ENCODE results near the gene PDCD1LG2.
A peak's percentile ranks its signal among the peaks of the same experiment; 100 is the strongest.
"Not testable (repeated sequence)": the region's sequence is repeated elsewhere in the genome, so short reads cannot be mapped to it uniquely, and the experiment has no call there.

The PDCD1LG2 gene

GRCh38 chr9:5571629-5572232, 61.4 kb downstream of the PDCD1LG2 start:
- no peak for DNase-seq

DNA sequence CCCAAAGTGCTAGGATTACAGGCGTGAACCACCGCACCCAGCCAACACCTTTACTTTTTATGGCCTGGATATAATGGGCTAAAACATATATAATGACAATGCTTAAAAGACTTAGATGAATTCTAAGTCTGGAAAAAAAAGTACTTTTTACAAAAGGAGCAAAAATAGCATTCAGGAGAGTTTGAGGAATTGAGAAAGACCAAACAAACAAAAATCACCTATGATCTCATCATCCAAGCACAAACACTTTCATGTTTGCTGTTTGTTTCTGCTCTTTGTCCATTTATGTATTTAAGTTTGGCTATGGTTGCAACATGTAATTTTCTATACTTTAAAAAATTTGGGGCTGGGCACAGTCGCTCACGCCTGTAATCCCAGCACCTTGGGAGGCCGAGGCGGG, 63.8 kb downstream of the PDCD1LG2 start:
- DNase-seq, result no peak

- DNase-seq, result no peak
Observed at GRCh38 chr9:5575000-5575399, 64.7 kb downstream of the PDCD1LG2 start.

- no peak for DNase-seq
Observed at GRCh38 chr9:5577225-5577624, 66.9 kb downstream of the PDCD1LG2 start.

DNA sequence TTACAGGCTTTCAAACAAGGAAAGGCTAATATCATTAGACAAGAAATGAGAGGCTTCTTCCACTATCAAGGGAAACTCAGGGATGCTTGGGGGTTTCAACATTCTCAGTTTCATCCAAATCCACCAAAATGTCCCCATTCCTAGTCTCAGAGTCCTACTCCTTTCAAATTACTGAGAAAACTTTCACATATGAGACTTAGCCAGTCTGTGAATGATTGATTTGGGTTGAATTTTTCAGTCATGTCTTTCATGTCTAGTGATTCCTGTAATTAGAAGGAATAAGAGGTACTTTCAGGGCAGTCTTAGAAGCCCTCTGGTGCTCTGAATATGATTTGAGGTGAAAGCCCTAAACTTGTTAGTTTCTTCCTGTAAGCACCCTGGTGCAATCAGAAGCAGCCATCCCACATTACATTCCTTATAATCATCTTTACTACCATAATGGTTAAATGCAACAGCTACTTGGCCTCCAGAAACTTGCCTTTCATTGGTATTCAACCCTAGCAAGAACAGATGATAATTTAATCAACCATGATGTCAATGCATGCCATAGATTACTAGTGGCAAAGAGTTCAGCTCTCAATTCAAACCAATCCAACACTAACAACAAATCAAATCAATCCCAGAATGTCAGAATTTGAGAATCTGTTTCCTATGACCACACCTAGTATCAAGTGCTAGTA, 67.8 kb downstream of the PDCD1LG2 start:
- no peak for DNase-seq

- DNase-seq, result no peak
Observed at GRCh38 chr9:5578698-5579085, 68.4 kb downstream of the PDCD1LG2 start.

- no peak for DNase-seq
Observed at GRCh38 chr9:5579881-5580280, 69.5 kb downstream of the PDCD1LG2 start.

DNA sequence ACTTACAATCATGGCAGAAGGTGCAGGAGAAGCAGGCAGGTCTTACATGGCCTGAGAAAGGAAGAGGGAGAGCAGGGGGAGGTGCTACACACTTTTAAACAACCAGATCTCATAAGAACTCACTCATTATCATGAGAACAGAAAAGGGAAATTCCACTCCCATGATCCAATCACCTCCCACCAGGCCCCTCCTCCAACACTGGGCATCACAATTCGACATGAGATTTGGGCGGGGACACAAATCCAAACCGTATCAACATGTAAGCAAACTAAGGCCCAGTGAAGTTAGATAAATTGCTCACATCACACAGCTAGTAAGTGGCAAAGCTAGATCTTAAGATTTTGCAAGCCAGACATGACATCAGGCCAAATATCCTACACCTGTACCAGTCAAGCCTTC, 70.3 kb downstream of the PDCD1LG2 start:
- no peak for DNase-seq

DNA sequence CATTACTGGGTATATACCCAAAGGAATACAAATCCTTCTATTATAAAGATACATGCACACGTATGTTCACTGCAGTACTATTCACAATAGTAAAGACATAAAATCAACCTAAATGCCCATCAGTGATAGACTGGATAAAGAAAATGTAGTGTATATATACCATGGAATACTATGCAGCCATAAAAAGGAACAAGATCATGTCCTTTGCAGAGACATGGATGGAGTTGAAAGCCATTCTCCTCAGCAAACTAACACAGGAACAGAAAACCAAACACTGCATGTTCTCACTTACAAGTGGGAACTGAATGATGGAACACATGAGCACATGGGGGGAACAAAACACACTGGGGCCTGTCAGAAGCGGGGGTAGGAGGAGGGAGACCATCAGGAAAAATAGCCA, 71.4 kb downstream of the PDCD1LG2 start:
- DNase-seq, result not testable (repeated sequence)

- DNase-seq, result no peak
Observed at GRCh38 chr9:5582835-5583195, 72.5 kb downstream of the PDCD1LG2 start.

DNA sequence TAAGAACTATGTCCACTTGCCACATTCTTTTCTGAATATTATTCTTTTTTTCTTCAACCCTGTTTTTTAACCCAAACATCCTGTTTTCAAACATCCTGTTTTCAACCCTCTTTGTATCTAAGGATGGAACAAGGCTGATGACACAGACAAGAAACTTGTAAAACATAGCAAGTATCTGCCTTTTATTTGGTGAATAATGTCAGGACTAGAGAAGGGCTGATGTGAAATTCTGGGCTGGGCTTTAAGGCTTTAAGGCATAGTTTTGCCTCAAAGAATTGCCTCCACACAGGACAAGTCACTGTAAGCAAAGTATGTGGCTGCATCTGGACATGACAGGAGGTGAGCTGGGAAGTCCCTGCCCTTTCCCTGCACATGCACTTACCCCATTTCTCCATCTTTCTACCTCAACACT, 76.1 kb downstream of the PDCD1LG2 start:
- no peak for DNase-seq

DNA sequence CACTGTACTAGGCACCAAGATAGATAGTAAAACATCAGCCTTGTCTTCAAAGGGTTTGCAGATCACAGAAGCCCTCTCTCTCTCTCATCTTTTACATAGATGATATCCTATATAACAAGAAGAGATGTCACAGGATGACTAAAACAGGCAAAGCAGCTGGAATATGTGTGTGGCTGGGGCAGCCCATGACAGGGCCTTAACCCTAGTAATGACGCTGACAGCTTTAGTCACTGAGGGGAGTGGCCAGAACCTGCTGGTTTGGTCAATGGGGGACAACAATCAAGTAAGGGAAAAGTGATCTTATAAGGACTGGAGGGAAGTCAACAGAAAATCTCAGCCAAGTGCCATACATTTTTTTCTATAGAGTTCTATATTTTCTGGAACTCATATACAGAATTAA, 76.7 kb downstream of the PDCD1LG2 start:
- peak; percentile 52 for DNase-seq

GRCh38 chr9:5592231-5592630, 81.9 kb downstream of the PDCD1LG2 start:
- no peak for DNase-seq

DNA sequence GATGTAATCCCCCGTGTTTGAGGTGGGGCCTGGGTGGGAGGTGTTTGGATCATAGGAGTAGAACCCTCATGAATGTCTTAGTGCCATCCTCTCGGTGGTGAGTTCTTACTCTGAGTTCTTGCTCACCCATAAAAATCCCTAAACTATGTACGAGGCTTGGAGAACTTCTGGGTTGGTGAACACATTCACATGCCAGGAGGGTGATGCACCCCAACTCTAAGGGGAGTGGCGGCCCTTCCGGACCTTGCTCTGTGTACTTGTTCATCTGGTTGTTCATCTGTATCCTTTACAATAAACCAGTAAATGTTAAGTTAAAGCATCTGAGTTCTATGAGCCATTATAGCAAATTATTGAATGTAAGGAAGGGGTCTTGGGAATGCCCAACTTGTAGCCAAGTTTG, 82.6 kb downstream of the PDCD1LG2 start:
- DNase-seq, result no peak

DNA sequence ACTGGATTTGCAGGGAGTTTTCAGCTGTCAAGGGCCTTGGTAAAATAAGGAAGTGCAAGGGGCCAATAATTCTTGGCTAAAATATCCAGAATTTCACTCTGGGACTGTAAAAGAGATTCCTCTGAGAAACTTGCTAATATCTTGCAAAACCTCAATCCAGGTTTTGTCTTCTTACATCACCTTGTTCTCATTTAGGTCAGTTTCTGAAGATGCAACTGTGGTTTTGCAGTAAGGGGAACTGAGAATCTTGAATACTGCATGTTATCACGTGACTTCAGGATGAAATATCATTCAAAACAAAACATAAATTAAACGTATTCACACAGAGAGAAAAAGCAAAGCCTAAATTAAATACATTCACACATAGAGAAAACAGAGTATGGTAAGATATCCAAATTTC, 83.6 kb downstream of the PDCD1LG2 start:
- DNase-seq, result no peak

GRCh38 chr9:5596173-5596572, 85.8 kb downstream of the PDCD1LG2 start:
- no peak for DNase-seq

DNA sequence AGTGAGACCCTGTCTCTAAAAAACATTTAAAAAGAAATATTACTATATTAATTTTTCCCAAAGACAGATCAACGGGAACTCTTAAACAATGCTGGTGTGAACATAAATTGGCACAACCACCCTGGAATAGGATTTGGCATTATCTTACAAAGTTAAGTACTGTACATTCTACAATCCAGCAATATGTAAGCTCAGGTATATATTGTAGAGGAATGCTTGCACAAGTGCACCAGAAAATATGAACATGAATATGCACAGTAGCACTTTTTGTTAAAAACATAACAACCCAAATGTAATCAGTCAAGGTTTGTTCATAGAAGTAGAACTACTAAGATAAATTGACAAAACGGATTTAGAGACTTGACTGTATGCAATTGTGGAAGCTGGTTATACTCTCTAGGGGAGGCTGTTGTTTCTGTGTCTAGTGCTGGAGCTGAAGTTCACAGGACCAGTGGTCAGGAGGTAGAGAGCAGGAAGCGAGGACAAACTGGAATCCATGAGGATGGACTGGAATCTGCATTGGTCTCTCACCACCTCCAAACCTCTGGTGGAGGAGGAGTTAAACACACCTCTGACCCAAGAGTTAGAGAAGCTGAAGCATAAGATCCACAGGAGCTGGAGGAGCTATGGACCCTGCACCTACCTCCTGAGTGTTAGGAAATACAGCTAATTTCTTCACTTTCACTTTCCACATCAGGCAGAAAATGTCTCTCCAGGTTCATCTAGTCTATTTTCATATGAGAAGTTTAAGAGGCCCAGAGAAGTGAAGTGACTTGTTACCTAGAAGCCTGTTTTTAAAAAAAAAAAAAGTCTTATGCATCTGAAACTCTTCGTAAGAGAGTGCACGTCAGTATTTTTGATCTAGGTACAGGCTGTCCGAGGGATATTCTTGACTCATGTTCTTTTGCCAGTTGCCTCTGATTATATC, 98.2 kb downstream of the PDCD1LG2 start:
- no peak for DNase-seq

DNA sequence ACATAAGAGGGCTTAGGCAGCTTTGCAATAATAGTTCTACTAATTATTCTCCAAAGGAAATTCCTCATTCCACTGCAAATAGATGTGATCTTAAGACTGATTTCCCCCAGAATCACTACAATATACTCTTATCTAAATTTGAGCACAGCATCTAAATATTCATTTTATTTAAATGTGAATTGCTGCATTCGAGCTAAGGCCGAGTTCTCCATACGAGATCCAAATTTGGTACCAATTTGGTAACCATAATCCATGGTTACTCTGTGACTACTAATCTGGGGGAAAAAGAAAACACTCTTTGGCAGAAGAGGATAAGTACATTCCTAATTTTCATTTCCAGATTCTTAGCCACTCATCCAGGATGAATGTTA, 98.9 kb downstream of the PDCD1LG2 start:
- no peak for DNase-seq

DNA sequence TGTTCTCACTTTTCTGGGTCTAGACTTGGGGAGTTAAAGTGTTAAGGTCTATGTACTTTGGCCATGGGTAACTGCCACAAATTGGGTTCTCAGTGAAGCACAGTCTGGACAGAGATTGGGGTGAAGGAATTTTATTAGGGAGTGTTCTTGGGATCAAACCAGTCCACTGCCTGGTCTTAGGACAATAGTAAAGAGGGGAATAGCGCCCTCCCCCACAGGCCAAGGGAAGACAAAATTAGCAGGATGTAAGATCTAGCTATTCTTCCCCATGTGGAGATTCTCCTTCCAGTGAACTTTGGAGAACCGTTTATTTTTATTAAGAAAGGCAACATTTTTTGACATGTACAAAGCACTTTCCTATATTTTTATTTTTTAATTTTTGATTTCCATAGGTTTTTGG, 100.2 kb downstream of the PDCD1LG2 start:
- DNase-seq, result no peak

DNA sequence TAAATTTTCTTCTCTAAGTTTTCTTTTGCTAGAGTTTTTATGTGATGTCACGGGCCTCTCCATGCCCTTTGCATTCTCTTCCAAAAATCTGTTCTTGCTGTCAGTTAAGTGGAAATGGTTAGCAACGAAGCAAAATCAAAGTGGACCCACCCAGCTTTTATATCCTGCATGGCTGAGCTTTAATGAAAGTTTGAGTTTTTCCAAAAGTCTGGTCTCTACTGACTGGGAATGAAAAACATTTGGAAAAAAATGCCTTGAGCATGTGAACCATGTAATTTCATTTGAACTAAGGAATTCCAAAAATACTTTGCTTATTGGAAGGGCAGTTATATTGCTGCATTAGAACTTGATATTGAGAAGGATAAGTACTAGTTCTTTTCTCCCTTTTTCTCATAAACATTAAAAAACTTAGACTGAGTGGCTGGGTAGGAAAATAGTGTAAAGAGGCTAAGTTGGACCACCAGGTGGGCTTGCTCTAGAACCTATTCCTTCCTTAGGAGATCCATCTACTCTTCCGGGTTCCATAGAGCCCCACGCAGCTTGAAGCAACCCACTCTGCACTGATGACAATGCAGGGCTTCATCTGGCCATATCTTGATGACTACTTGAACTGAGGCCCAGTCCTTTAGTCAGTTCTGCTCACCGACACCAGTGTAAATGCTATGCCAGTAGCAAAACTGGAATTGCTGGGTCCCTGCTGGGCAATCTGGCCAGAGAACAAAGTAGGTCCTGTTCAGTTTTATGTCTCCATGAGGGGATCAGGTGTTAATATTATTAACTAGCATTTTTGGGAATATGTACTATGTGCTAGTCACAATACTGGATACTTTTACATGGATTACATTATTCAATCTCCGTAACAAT, 101.2 kb downstream of the PDCD1LG2 start:
- no peak for DNase-seq

DNA sequence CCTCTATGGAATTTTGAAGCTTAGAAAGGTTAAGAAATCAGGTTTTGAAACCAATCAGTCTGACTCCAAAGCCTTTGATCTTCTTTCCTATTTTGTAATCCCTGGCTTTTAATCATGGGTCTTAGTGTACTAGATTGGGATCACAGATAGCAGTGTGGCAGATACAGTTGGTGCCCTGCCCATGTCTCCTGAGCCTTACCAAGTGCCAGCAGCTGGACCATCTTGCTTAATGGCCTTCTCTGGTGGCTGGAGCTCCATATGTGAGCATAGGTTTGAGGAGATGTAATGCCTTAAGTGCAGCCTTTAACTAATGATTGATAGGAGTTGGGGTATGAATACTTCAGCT, 101.8 kb downstream of the PDCD1LG2 start:
- no peak for DNase-seq

DNA sequence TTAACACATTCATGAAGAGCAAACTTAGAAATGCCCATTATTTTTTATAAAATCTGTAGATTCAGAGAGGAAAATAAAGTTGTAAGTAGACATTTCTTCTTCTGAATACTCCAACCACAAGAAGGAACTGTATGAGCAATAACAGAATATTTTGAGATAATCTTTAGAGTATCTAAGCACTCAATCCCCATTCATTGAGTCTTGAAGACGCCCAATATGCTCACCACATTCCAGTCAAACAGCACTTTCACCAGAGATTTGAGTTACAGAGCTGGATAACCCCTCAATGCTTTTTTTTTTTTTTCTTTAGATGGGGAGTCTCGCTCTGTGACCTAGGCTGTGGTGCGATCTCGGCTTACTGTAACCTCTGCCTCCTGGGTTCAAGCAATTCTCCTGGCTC, 103.9 kb downstream of the PDCD1LG2 start:
- no peak for DNase-seq

DNA sequence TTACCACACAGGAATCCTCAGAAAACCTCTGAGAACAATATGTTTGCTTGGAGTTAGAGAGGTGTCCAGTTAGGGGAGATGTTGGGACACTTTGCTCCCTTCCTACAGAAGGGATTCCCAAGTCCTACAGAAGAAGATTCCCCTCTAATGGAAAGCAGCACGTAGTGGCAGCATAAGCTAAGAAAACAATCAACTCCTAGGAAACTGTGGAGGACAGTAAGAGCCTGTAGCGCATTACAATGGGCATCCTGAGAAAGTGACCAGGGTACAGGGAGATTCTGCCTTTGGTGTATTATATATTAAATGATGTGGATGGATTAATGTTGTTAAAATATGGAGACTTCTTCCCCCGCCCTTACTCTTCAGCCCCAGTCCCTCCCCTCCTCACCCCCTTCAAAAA, 104.7 kb downstream of the PDCD1LG2 start:
- no peak for DNase-seq
